SK-N-SH (cell line): ENCODE results near the gene MBOAT2. TPM values are rescaled to one million over a fixed set of nuclear protein-coding genes. Genes with fewer than 3 reads are reported as not detected.

Source experiments
- CTCF ChIA-PET: fragments of 300-600, 350-600 bp; formaldehyde crosslinking; extraction: SDS; loops from one replicate; lab custom pipeline; 2021; lab: Yijun Ruan, JAX
- POLR2A ChIA-PET: fragments of 350-600 bp; sonication (Branson Sonifier 250); formaldehyde crosslinking; extraction: SDS; loops from one replicate; lab custom pipeline; 2020; ENCODE audit warnings: antibody characterized with exemption, inconsistent platforms; lab: Yijun Ruan, JAX
- DNase-seq: peaks from one replicate; pipeline ENCODE4 v3.0.0; 2012
- H2AFZ ChIP-seq: fragments of 200-600 bp; sonication (generic); 2 replicates; pipeline ENCODE4 v1.8.1; 2016; ENCODE audit warnings: antibody characterized with exemption, mild to moderate bottlenecking, low read depth
- H3F3A ChIP-seq: fragments of 200-600 bp; sonication (generic); replicated peaks from 2 replicates; pipeline ENCODE3; 2016; ENCODE audit warnings: antibody characterized with exemption, mild to moderate bottlenecking; ENCODE audit not compliant: insufficient read depth
- H3K27ac ChIP-seq, 2 experiments: fragments of 200-500 bp in 1 of 2; fragments of 200-600 bp in 1 of 2; sonication (Bioruptor generic) in 1 of 2; sonication (generic), shearing (Covaris generic) in 1 of 2; 2 replicates each; pipeline versions ENCODE4 v1.5.1 to v1.6.1; 2014 to 2016; ENCODE audit warnings: low read depth in 2 of 2, inconsistent platforms in 1 of 2, low read length in 1 of 2, mild to moderate bottlenecking in 1 of 2, mixed read lengths in 1 of 2
- H3K27me3 ChIP-seq: fragments of 200-600 bp; sonication (generic), shearing (Covaris generic); 2 replicates; pipeline ENCODE4 v1.6.1; 2016; ENCODE audit warnings: mixed run types; ENCODE audit not compliant: insufficient read depth
- H3K36me3 ChIP-seq, 2 experiments: fragments of 200-500 bp in 1 of 2; fragments of 200-600 bp in 1 of 2; sonication (Bioruptor generic) in 1 of 2; sonication (generic) in 1 of 2; replicated peaks in 1 of 2; 2 replicates each; pipeline versions ENCODE3 to v1.5.1; 2014 to 2016; ENCODE audit warnings: low read length in 1 of 2, mild to moderate bottlenecking in 1 of 2; ENCODE audit not compliant: insufficient read depth in 2 of 2, control insufficient read depth in 1 of 2
- H3K4me1 ChIP-seq, 2 experiments: fragments of 200-500 bp in 1 of 2; fragments of 200-600 bp in 1 of 2; sonication (Bioruptor generic) in 1 of 2; sonication (generic), shearing (Covaris generic) in 1 of 2; 2 replicates each; pipeline versions ENCODE4 v1.5.1 to v1.6.1; 2014 to 2016; ENCODE audit warnings: low read depth in 1 of 2, low read length in 1 of 2, mixed run types in 1 of 2; ENCODE audit not compliant: insufficient read depth in 2 of 2, control insufficient read depth in 1 of 2
- H3K4me2 ChIP-seq: fragments of 200-600 bp; sonication (generic), shearing (Covaris generic); 2 replicates; pipeline ENCODE4 v1.6.1; 2017; ENCODE audit warnings: mixed run types
- H3K4me3 ChIP-seq, 2 experiments: fragments of 200-500 bp in 1 of 2; fragments of 200-600 bp in 1 of 2; sonication (Bioruptor generic) in 1 of 2; sonication (generic), shearing (Covaris generic) in 1 of 2; 2 replicates each; pipeline versions ENCODE4 v1.5.1 to v1.8.1; 2014 to 2016; ENCODE audit warnings: low read depth in 2 of 2, inconsistent platforms in 1 of 2, low read length in 1 of 2, mild to moderate bottlenecking in 1 of 2, mixed read lengths in 1 of 2, moderate library complexity in 1 of 2
- H3K79me2 ChIP-seq: fragments of 200-600 bp; sonication (generic); 2 replicates; pipeline ENCODE4 v1.8.1; 2017; ENCODE audit warnings: mild to moderate bottlenecking; ENCODE audit not compliant: insufficient read depth
- H3K9ac ChIP-seq: fragments of 200-600 bp; sonication (generic); 2 replicates; pipeline ENCODE4 v1.6.1; 2017; ENCODE audit warnings: mixed run types
- H3K9me2 ChIP-seq: fragments of 200-600 bp; sonication (generic); 2 replicates; pipeline ENCODE4 v1.6.1; 2017; ENCODE audit warnings: mixed run types
- H3K9me3 ChIP-seq: fragments of 200-600 bp; sonication (generic); 2 replicates; pipeline ENCODE4 v1.6.1; 2017; ENCODE audit warnings: mixed run types, mild to moderate bottlenecking, moderate library complexity
- H4K20me1 ChIP-seq: fragments of 200-600 bp; sonication (generic); 2 replicates; pipeline ENCODE4 v1.6.1; 2017; ENCODE audit warnings: mild to moderate bottlenecking, mixed run types; ENCODE audit not compliant: insufficient read depth
- CHD2 ChIP-seq: fragments of 150-350 bp; IDR thresholded peaks from 2 replicates; pipeline ENCODE4 v1.6.1; 2018; ENCODE audit warnings: low read length; ENCODE audit not compliant: partially characterized antibody
- EP300 ChIP-seq, 2 experiments: IDR thresholded peaks; 2 replicates each; pipeline versions ENCODE4 v1.4.0 to v1.6.1; 2012; ENCODE audit warnings: borderline replicate concordance in 1 of 2, low read depth in 1 of 2, low read length in 1 of 2
- FOSL2 ChIP-seq: IDR thresholded peaks from 2 replicates; pipeline ENCODE4 v1.4.0; 2012; ENCODE audit warnings: low read depth, mild to moderate bottlenecking, moderate library complexity, borderline replicate concordance
- GATA2 ChIP-seq: sonication (generic); formaldehyde crosslinking; IDR thresholded peaks from 2 replicates; pipeline ENCODE4 v1.5.0; 2020; ENCODE audit warnings: mild to moderate bottlenecking, missing genetic modification reagents
- JUND ChIP-seq: IDR thresholded peaks from 2 replicates; pipeline ENCODE4 v1.4.0; 2012
- NFIC ChIP-seq: IDR thresholded peaks from 2 replicates; pipeline ENCODE4 v1.4.0; 2012; ENCODE audit warnings: borderline replicate concordance
- RFX5 ChIP-seq: IDR thresholded peaks from 2 replicates; pipeline ENCODE4 v1.6.1; 2012; ENCODE audit warnings: mild to moderate bottlenecking, improper control_type of control experiment, low read length
- TAF1 ChIP-seq: IDR thresholded peaks from 2 replicates; pipeline ENCODE4 v1.6.1; 2012; ENCODE audit warnings: low read depth, mild to moderate bottlenecking, low read length, moderate library complexity, borderline replicate concordance
- ZBTB33 ChIP-seq: IDR thresholded peaks from 2 replicates; pipeline ENCODE4 v1.4.0; 2012; ENCODE audit warnings: low read depth, borderline replicate concordance
- WGBS: methylation state at CpG from one replicate; pipeline ENCODE4 v1.1.6; 2017; ENCODE audit warnings: low lambda C conversion rate; 5-methylcytosine and 5-hydroxymethylcytosine counted together
- polyA plus RNA-seq, 3 experiments: library from polyadenylated mRNA; depleted of rRNA; stranded (reverse); fragments of >200 nt; gene quantifications; 2 replicates each; pipeline ENCODE4 v1.2.3, GENCODE V29; 2012
- TF ChIP-seq, protein P1 (sequence below): fragments of 150-350 bp; IDR thresholded peaks from 2 replicates; pipeline ENCODE4 v1.6.1; 2016; ENCODE audit warnings: mild to moderate bottlenecking, low read depth, low read length
- TF ChIP-seq, protein P2 (sequence below): IDR thresholded peaks from 2 replicates; pipeline ENCODE4 v1.4.0; 2012; ENCODE audit warnings: low read depth
- TF ChIP-seq, protein P3 (sequence below): IDR thresholded peaks from 2 replicates; pipeline ENCODE4 v1.6.1; 2012; ENCODE audit warnings: mild to moderate bottlenecking, low read depth, low read length, moderate library complexity
- TF ChIP-seq, protein P4 (sequence below): IDR thresholded peaks from 2 replicates; pipeline ENCODE4 v1.4.0; 2012; ENCODE audit warnings: low read depth, borderline replicate concordance

The MBOAT2 gene
- polyA plus RNA-seq, 1 of the 3 experiments (the other 2 are of a cell fraction): 33.9 TPM

GRCh38 chr2:8849327-8849726 is 154.2 kb downstream of the MBOAT2 start:
- Histone ChIP-seq H3K4me3 (no peak overlapping the region), H3K4me1 (no peaks in the 10 kb centered on the region; a peak in 1 of 4 replicates), H3K36me3 (peaks cover 0 to 3% of the 10 kb centered on the region in 2 experiments), H3K9me2 (no peaks in the 10 kb centered on the region), H3F3A (no peaks in the 10 kb centered on the region), H3K27ac (no peak overlapping the region), H3K79me2 (no peaks in the 10 kb centered on the region), H4K20me1 (no peaks in the 10 kb centered on the region), H3K9ac (no peak overlapping the region), H3K27me3 (no peaks in the 10 kb centered on the region), H3K4me2 (no peak overlapping the region), H2AFZ (no peak overlapping the region), H3K9me3 (no peaks in the 10 kb centered on the region)
- CTCF ChIA-PET: interaction anchor here (0.6 to 2.7 kb wide), 4 partner anchors 15 to 782 kb away, joined by 3 to 9 read pairs (median 4); no protein-coding TSS in a partner anchor
- POLR2A ChIA-PET: interaction anchor here (0.7 kb wide), 1 partner anchor 44 kb away, joined by 5 read pairs; no protein-coding TSS in a partner anchor
- TF ChIP-seq CHD2 (no peak), NFIC (no peak), GATA2 (CRISPR knock-in tag) (no peak), FOSL2 (no peak), JUND (no peak), ZBTB33 (no peak), TAF1 (no peak), RFX5 (no peak), EP300 (IDR thresholded peaks at IDR 0.05; ENCODE audit: borderline replicate concordance in 1 of 2, low read depth in 1 of 2, low read length in 1 of 2) (no peak)
- TF ChIP-seq, protein P1, sequence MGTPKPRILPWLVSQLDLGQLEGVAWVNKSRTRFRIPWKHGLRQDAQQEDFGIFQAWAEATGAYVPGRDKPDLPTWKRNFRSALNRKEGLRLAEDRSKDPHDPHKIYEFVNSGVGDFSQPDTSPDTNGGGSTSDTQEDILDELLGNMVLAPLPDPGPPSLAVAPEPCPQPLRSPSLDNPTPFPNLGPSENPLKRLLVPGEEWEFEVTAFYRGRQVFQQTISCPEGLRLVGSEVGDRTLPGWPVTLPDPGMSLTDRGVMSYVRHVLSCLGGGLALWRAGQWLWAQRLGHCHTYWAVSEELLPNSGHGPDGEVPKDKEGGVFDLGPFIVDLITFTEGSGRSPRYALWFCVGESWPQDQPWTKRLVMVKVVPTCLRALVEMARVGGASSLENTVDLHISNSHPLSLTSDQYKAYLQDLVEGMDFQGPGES: no peak
- TF ChIP-seq, protein P2, sequence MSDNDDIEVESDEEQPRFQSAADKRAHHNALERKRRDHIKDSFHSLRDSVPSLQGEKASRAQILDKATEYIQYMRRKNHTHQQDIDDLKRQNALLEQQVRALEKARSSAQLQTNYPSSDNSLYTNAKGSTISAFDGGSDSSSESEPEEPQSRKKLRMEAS: no peak
- TF ChIP-seq, protein P3, sequence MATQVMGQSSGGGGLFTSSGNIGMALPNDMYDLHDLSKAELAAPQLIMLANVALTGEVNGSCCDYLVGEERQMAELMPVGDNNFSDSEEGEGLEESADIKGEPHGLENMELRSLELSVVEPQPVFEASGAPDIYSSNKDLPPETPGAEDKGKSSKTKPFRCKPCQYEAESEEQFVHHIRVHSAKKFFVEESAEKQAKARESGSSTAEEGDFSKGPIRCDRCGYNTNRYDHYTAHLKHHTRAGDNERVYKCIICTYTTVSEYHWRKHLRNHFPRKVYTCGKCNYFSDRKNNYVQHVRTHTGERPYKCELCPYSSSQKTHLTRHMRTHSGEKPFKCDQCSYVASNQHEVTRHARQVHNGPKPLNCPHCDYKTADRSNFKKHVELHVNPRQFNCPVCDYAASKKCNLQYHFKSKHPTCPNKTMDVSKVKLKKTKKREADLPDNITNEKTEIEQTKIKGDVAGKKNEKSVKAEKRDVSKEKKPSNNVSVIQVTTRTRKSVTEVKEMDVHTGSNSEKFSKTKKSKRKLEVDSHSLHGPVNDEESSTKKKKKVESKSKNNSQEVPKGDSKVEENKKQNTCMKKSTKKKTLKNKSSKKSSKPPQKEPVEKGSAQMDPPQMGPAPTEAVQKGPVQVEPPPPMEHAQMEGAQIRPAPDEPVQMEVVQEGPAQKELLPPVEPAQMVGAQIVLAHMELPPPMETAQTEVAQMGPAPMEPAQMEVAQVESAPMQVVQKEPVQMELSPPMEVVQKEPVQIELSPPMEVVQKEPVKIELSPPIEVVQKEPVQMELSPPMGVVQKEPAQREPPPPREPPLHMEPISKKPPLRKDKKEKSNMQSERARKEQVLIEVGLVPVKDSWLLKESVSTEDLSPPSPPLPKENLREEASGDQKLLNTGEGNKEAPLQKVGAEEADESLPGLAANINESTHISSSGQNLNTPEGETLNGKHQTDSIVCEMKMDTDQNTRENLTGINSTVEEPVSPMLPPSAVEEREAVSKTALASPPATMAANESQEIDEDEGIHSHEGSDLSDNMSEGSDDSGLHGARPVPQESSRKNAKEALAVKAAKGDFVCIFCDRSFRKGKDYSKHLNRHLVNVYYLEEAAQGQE: no peak
- TF ChIP-seq, protein P4, sequence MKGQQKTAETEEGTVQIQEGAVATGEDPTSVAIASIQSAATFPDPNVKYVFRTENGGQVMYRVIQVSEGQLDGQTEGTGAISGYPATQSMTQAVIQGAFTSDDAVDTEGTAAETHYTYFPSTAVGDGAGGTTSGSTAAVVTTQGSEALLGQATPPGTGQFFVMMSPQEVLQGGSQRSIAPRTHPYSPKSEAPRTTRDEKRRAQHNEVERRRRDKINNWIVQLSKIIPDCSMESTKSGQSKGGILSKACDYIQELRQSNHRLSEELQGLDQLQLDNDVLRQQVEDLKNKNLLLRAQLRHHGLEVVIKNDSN: no peak
- WGBS: 95% methylated on average over 4 of the region's 4 CpGs
- DNase-seq: no peak
